HFFc6 (cell line): ENCODE measurements around the gene HAUS5. TPM values are rescaled to one million over a fixed set of nuclear protein-coding genes. Genes with fewer than 3 reads are reported as not detected.

Experiments
- DNase-seq: peaks from one replicate; pipeline ENCODE4 v3.0.0-alpha.2; 2018
- H3K27ac Mint-ChIP-seq: 2 replicates; pipeline ENCODE4 v1.8.0; 2020; ENCODE audit warnings: mild to moderate bottlenecking, mixed read lengths
- H3K27me3 Mint-ChIP-seq: 2 replicates; pipeline ENCODE4 v1.8.0; 2021; ENCODE audit warnings: mild to moderate bottlenecking, moderate library complexity, mixed read lengths; ENCODE audit not compliant: insufficient read depth
- H3K36me3 Mint-ChIP-seq: 2 replicates; pipeline ENCODE4 v1.8.0; 2021; ENCODE audit warnings: low read depth, mixed read lengths
- H3K4me1 Mint-ChIP-seq: 2 replicates; pipeline ENCODE4 v1.8.0; 2020; ENCODE audit warnings: low read depth, mixed read lengths
- H3K4me3 Mint-ChIP-seq: 2 replicates; pipeline ENCODE4 v1.8.0; 2020; ENCODE audit warnings: mild to moderate bottlenecking, moderate library complexity, mixed read lengths
- H3K9me3 Mint-ChIP-seq: 2 replicates; pipeline ENCODE4 v1.8.0; 2020; ENCODE audit warnings: mild to moderate bottlenecking, mixed read lengths
- total RNA-seq, 6 experiments: library from RNA; stranded (reverse); fragmentation: NEBNext Ultra II Directional; extraction: Animal tissue kit (Norgen Biotek cat#: 25700); gene quantifications; 2 replicates in 1 of 6; 3 replicates in 5 of 6; pipeline ENCODE4 v1.2.3, GENCODE V29; 2021
- TF ChIP-seq, protein P1 (sequence below): fragments of 200-600 bp; sonication (generic); IDR thresholded peaks from 2 replicates; pipeline ENCODE4 v1.5.0; 2021; ENCODE audit warnings: antibody characterized with exemption, mild to moderate bottlenecking

The HAUS5 gene
- total RNA-seq, 6 experiments from 2014 or later: 6.6 to 13.9 (median 12.2) TPM

DNA sequence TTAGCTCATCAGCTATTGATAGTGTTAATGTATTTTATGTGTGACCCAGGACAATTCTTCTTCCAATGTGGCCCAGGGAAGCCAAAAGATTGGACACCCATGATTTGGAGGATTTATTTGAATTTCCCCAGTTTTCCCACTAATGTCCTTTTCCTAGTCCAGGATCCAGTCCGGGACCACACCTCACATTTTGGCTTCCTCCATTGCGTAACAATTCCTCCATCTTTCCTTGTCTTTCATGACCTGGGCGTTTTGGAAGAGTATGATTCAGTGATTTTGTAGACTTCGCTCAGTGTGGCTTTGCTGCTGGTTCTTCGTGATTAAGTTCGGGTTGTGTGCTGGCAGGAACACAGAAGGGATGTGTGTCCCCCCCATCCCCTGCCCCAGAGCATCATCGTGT is 45.8 kb upstream of the HAUS5 start:
- Mint-ChIP-seq H3K27me3 (peaks cover 27% of the 10 kb centered on the region), H3K27ac (no peak overlapping the region), H3K4me3 (no peak overlapping the region), H3K36me3 (no peaks in the 10 kb centered on the region), H3K9me3 (no peaks in the 10 kb centered on the region), H3K4me1 (no peaks in the 10 kb centered on the region)
- TF ChIP-seq, protein P1, sequence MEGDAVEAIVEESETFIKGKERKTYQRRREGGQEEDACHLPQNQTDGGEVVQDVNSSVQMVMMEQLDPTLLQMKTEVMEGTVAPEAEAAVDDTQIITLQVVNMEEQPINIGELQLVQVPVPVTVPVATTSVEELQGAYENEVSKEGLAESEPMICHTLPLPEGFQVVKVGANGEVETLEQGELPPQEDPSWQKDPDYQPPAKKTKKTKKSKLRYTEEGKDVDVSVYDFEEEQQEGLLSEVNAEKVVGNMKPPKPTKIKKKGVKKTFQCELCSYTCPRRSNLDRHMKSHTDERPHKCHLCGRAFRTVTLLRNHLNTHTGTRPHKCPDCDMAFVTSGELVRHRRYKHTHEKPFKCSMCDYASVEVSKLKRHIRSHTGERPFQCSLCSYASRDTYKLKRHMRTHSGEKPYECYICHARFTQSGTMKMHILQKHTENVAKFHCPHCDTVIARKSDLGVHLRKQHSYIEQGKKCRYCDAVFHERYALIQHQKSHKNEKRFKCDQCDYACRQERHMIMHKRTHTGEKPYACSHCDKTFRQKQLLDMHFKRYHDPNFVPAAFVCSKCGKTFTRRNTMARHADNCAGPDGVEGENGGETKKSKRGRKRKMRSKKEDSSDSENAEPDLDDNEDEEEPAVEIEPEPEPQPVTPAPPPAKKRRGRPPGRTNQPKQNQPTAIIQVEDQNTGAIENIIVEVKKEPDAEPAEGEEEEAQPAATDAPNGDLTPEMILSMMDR: no peak
- no peak for DNase-seq

DNA sequence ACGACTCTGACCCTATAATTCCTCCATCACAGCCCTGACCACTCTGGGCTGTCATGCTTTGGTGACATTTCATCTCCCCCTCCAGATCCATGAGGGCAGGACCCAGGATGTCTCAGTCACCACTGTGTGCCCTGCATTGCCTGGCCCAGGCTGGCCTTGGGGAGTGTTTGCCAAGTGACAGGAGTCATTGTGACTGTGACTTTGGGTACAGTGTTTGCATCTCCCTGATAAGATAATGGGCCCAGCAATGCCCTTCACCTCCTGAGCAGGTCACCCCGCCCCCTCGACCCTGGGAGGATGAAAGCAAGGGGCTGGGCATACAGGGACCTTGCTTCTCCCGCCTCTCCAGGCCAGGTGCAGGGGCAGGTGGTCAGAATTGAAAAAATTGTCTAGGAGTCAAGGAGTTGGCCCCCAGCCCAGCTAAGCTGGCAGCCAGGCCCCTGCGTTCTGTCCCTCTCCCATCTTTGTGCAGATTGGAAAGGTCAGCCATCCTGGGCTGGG is 43.2 kb upstream of the HAUS5 start:
- DNase-seq: no peak
- H3K27ac Mint-ChIP-seq: no peak overlapping the region
- no peaks in the 10 kb centered on the region for H3K36me3 Mint-ChIP-seq
- no peaks in the 10 kb centered on the region for H3K9me3 Mint-ChIP-seq
- TF ChIP-seq, protein P1: no peak
- H3K4me1 Mint-ChIP-seq: no peaks in the 10 kb centered on the region
- H3K4me3 Mint-ChIP-seq: no peak overlapping the region
- peaks cover 21% of the 10 kb centered on the region for H3K27me3 Mint-ChIP-seq

DNA sequence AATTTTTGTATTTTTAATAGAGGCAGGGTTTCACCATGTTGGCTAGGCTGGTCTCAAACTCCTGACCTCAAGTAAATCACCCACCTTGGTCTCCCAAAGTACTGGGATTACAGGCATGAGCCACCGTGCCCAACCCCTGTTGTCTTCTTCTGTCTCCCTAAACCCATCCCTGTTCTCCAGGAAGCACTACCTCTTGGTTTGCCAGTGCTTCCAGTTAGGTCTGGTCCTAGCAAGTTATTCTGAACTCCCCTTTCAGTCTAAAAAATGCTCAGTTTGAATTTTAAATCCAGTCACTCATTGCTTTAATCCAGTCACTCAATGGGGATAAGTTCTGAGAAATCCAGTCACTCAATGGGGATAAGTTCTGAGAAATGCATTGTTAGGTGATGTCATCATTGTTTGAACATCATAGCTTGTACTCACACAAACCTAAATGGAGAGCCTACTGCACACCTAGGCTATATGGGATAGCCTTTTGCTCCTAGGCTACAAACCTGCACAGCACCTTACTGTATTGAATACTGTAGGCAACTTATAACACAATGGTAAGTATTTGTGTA is 41.0 kb upstream of the HAUS5 start:
- peaks cover 13% of the 10 kb centered on the region for H3K27me3 Mint-ChIP-seq
- H3K4me3 Mint-ChIP-seq: no peak overlapping the region
- peaks cover 12% of the 10 kb centered on the region for H3K36me3 Mint-ChIP-seq
- DNase-seq: no peak
- peaks cover 17% of the 10 kb centered on the region for H3K9me3 Mint-ChIP-seq
- TF ChIP-seq, protein P1: no peak
- no peak overlapping the region for H3K27ac Mint-ChIP-seq
- H3K4me1 Mint-ChIP-seq: no peaks in the 10 kb centered on the region

DNA sequence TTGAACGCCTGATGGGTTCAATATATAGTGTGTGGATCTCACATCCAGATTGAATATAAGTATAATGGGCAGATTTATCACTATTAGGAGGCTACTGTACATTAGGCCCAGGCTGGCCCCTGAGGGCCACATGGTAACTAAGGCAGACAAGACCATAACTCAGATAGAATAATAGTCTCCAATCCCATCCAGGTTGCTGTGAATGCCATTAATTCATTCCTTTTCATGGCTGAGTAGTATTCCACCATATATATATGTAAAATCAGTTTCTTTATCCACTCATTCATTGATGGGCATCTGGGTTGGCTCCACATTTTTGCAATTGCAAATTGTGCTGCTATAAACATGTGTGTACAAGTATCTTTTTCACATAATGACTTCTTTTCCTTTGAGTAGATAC is 34.6 kb upstream of the HAUS5 start:
- Mint-ChIP-seq H3K27me3 (peaks cover 7% of the 10 kb centered on the region), H3K36me3 (peaks cover 19% of the 10 kb centered on the region), H3K9me3 (peaks cover 30% of the 10 kb centered on the region), H3K4me3 (no peak overlapping the region), H3K4me1 (no peaks in the 10 kb centered on the region), H3K27ac (no peak overlapping the region)
- TF ChIP-seq, protein P1: no peak
- DNase-seq: no peak

DNA sequence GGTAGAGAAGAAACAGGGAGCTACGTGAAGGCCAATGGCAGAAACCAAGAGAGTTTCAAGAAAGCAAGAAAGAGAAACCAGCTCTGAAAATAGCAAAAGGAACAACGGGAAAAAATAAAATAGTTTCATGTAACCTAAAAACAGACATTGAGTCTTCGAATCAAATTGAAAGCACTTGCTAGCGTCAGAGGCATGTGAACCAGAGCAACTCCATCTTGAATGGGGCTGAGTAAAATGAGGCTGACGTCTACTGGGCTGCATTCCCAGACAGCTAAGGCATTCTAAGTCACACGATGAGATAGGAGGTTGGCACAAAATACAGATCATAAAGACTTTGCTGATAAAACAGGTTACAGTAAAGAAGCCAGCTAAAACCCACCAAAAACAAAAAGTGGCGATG is 33.8 kb upstream of the HAUS5 start:
- H3K4me3 Mint-ChIP-seq: no peak overlapping the region
- H3K4me1 Mint-ChIP-seq: no peaks in the 10 kb centered on the region
- peaks cover 19% of the 10 kb centered on the region for H3K36me3 Mint-ChIP-seq
- peaks cover 30% of the 10 kb centered on the region for H3K9me3 Mint-ChIP-seq
- H3K27ac Mint-ChIP-seq: no peak overlapping the region
- no peak for DNase-seq
- TF ChIP-seq, protein P1: no peak
- peaks cover 15% of the 10 kb centered on the region for H3K27me3 Mint-ChIP-seq

DNA sequence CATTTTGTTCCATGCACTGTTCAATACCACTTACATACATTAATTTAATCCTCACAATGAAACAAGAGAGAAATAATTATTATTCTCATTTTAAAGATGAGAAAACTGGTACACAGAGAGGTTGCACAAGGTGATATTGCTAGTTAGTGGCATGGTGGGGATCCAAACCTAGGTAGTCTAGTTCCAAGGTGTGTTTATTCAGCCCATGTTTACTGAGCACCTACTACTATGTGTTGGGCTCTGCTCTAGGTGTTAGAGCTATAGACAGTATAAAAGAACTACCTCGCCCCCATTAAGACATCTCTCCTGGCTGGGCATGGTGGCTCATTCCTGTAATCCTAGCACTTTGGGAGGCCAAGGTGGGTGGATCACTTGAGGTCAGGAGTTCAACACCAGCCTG is 29.8 kb upstream of the HAUS5 start:
- peaks cover 6% of the 10 kb centered on the region; the same call in 1 of the 2 replicates for H3K9me3 Mint-ChIP-seq
- TF ChIP-seq, protein P1: no peak
- DNase-seq: no peak
- peaks cover 28% of the 10 kb centered on the region for H3K27me3 Mint-ChIP-seq
- no peak overlapping the region for H3K4me3 Mint-ChIP-seq
- no peak overlapping the region for H3K27ac Mint-ChIP-seq
- no peaks in the 10 kb centered on the region for H3K4me1 Mint-ChIP-seq
- H3K36me3 Mint-ChIP-seq: no peaks in the 10 kb centered on the region
